GM23248 (cell line): Measurements from ENCODE around the gene HOXB3. TPM values are rescaled to one million over a fixed set of nuclear protein-coding genes. Genes with fewer than 3 reads are reported as not detected.

Experiments used
- DNase-seq: peaks from one replicate; pipeline ENCODE4 v3.0.0-alpha.2; 2015
- H2AFZ ChIP-seq: fragments of 200-600 bp; sonication (generic); 2 replicates; pipeline ENCODE4 v1.6.1; 2016; ENCODE audit warnings: antibody characterized with exemption
- H3F3A ChIP-seq: fragments of 200-600 bp; sonication (generic); 2 replicates; pipeline ENCODE4 v1.6.1; 2016; ENCODE audit warnings: mild to moderate bottlenecking, antibody characterized with exemption, mixed run types; ENCODE audit not compliant: insufficient read depth
- H3K27ac ChIP-seq: fragments of 200-600 bp; sonication (generic); 2 replicates; pipeline ENCODE4 v1.5.1; 2016; ENCODE audit warnings: mild to moderate bottlenecking
- H3K27me3 ChIP-seq: fragments of 200-600 bp; sonication (generic); replicated peaks from 2 replicates; pipeline ENCODE4 v1.6.1; 2016; ENCODE audit warnings: mild to moderate bottlenecking; ENCODE audit not compliant: insufficient read depth
- H3K36me3 ChIP-seq: fragments of 200-600 bp; sonication (generic); 2 replicates; pipeline ENCODE4 v1.6.1; 2016; ENCODE audit warnings: low read depth, mild to moderate bottlenecking
- H3K4me1 ChIP-seq: fragments of 200-600 bp; sonication (generic); 2 replicates; pipeline ENCODE4 v1.6.1; 2016; ENCODE audit warnings: mild to moderate bottlenecking; ENCODE audit not compliant: insufficient read depth
- H3K4me2 ChIP-seq: fragments of 200-600 bp; sonication (generic); one replicate; pipeline ENCODE4 v1.6.1; 2016; ENCODE audit warnings: mild to moderate bottlenecking; ENCODE audit not compliant: unreplicated experiment
- H3K4me3 ChIP-seq: fragments of 200-600 bp; sonication (generic); 2 replicates; pipeline ENCODE4 v1.5.1; 2016; ENCODE audit warnings: mild to moderate bottlenecking
- H3K79me2 ChIP-seq: fragments of 200-600 bp; sonication (generic); 2 replicates; pipeline ENCODE4 v1.6.1; 2016; ENCODE audit warnings: mild to moderate bottlenecking; ENCODE audit not compliant: insufficient read depth
- H3K9ac ChIP-seq: fragments of 200-600 bp; sonication (generic); 2 replicates; pipeline ENCODE4 v1.6.1; 2016; ENCODE audit warnings: mild to moderate bottlenecking
- H3K9me2 ChIP-seq: fragments of 200-600 bp; sonication (generic); 2 replicates; pipeline ENCODE4 v1.6.1; 2016; ENCODE audit warnings: mixed run types, mild to moderate bottlenecking, moderate library complexity; ENCODE audit not compliant: insufficient read depth
- H3K9me3 ChIP-seq: fragments of 200-600 bp; sonication (generic); one replicate; pipeline ENCODE4 v1.6.1; 2017; ENCODE audit warnings: low read depth
- H4K20me1 ChIP-seq: fragments of 200-600 bp; sonication (generic); 2 replicates; pipeline ENCODE4 v1.6.0; 2016; ENCODE audit not compliant: insufficient read depth
- EZH2 ChIP-seq: fragments of 200-600 bp; sonication (generic); IDR thresholded peaks from 2 replicates; pipeline ENCODE4 v1.6.1; 2018; ENCODE audit warnings: antibody characterized with exemption, mild to moderate bottlenecking; ENCODE audit not compliant: insufficient read depth, poor library complexity, severe bottlenecking
- EZH2phosphoT487 ChIP-seq: fragments of 200-600 bp; sonication (generic); IDR thresholded peaks from 2 replicates; pipeline ENCODE4 v1.6.1; 2018; ENCODE audit warnings: antibody characterized with exemption, moderate library complexity, mild to moderate bottlenecking, low read depth; ENCODE audit not compliant: insufficient read depth
- WGBS, 2 experiments: methylation state at CpG; one replicate each; pipeline ENCODE4 v1.1.6; 2015 to 2017; ENCODE audit warnings: low lambda C conversion rate in 2 of 2, low coverage in 1 of 2; ENCODE audit errors: missing lambda C conversion rate in 2 of 2; 5-methylcytosine and 5-hydroxymethylcytosine counted together
- in situ Hi-C: fragments of 300-500 bp; cut with MboI; formaldehyde crosslinking; loops from 2 replicates; pipeline ENCODE4 v1.15.0; 2020
- polyA plus RNA-seq: library from polyadenylated mRNA; unstranded; fragments of >200 nt; fragmentation: Nextera tagmentation; extraction: Ambion mirVana; gene quantifications from 2 replicates; pipeline ENCODE4 v1.2.1, GENCODE V29; 2016
- total RNA-seq: library from RNA; depleted of rRNA; stranded (reverse); fragments of >200 nt; shearing (Covaris generic); gene quantifications from 2 replicates; pipeline ENCODE4 v1.2.3, GENCODE V29; 2014

The HOXB3 gene
- total and polyA plus RNA-seq, 2 experiments from 2014 or later, result 1.9 to 2.4 TPM

- H3K36me3 ChIP-seq, result no peaks in the 10 kb centered on the region
- peaks cover 15% of the 10 kb centered on the region for H3K79me2 ChIP-seq
- H3K9me2 ChIP-seq, result no peaks in the 10 kb centered on the region
- no peak overlapping the region for H3K27ac ChIP-seq
- no peak overlapping the region for H3K4me2 ChIP-seq
- H3K27me3 ChIP-seq, result no peaks in the 10 kb centered on the region
- H3K9me3 ChIP-seq, result no peaks in the 10 kb centered on the region
- 0 out of 2 replicates have a peak, but pooled peaks cover under 1% of the 10 kb centered on the region for H3K4me1 ChIP-seq
- no peaks in the 10 kb centered on the region for H4K20me1 ChIP-seq
- TF ChIP-seq EZH2, result no peak
- TF ChIP-seq EZH2phosphoT487, result no peak
- 90 to 91% methylated on average over 9 of the region's 9 CpGs for WGBS, 2 experiments
- in situ Hi-C loops, result no loop called here
- no peak overlapping the region for H3K9ac ChIP-seq
- 0 out of 2 replicates have a peak, but pooled peaks cover 8% of the 10 kb centered on the region for H3F3A ChIP-seq
- DNase-seq, result no peak
- H3K4me3 ChIP-seq, result no peak overlapping the region
- no peak overlapping the region for H2AFZ ChIP-seq
These were observed 17.0 kb upstream of the HOXB3 start for GRCh38 chr17:48606892-48607614.

- Histone ChIP-seq H3K27ac (no peak overlapping the region), H2AFZ (no peak overlapping the region), H3K4me3 (no peak overlapping the region), H3K79me2 (peaks cover 23% of the 10 kb centered on the region), H3K4me2 (no peak overlapping the region), H3K9me2 (no peaks in the 10 kb centered on the region), H4K20me1 (no peaks in the 10 kb centered on the region), H3K27me3 (0 out of 2 replicates have a peak, but pooled peaks cover 2% of the 10 kb centered on the region), H3K9ac (no peak overlapping the region), H3K4me1 (0 out of 2 replicates have a peak, but pooled peaks cover 3% of the 10 kb centered on the region), H3K36me3 (no peaks in the 10 kb centered on the region), H3F3A (0 out of 2 replicates have a peak, but pooled peaks cover 8% of the 10 kb centered on the region), H3K9me3 (no peaks in the 10 kb centered on the region)
- in situ Hi-C loops, result no loop called here
- whole genome bisulfite sequencing, 2 experiments, result 69 to 74% methylated on average over 39 to 41 of the region's 41 CpGs
- DNase-seq, result no peak
- TF ChIP-seq EZH2, result no peak
- TF ChIP-seq EZH2phosphoT487, result no peak
These were observed 16.2 kb upstream of the HOXB3 start for GRCh38 chr17:48605991-48606891.

GRCh38 chr17:48605409-48605919 lies 15.4 kb upstream of the HOXB3 start:
- 0 out of 2 replicates have a peak, but pooled peaks cover 8% of the 10 kb centered on the region for H3F3A ChIP-seq
- H3K4me1 ChIP-seq, result 0 out of 2 replicates have a peak, but pooled peaks cover 3% of the 10 kb centered on the region
- no peaks in the 10 kb centered on the region for H3K9me2 ChIP-seq
- peak overlapping the region; percentile 87 for H2AFZ ChIP-seq
- no peaks in the 10 kb centered on the region for H4K20me1 ChIP-seq
- no peaks in the 10 kb centered on the region for H3K9me3 ChIP-seq
- H3K4me3 ChIP-seq, result peak overlapping the region; percentile 77
- WGBS, 2 experiments, result 38 to 42% methylated on average over 10 of the region's 10 CpGs
- 0 out of 2 replicates have a peak, but pooled peaks cover 2% of the 10 kb centered on the region for H3K27me3 ChIP-seq
- TF ChIP-seq EZH2, result no peak
- TF ChIP-seq EZH2phosphoT487, result no peak
- peak overlapping the region; percentile 93 for H3K4me2 ChIP-seq
- H3K36me3 ChIP-seq, result no peaks in the 10 kb centered on the region
- in situ Hi-C loops, result no loop called here
- peak overlapping the region; percentile 53 for H3K27ac ChIP-seq
- DNase-seq, result no peak
- H3K79me2 ChIP-seq, result peaks cover 31% of the 10 kb centered on the region
- peak overlapping the region; percentile 70 for H3K9ac ChIP-seq

- H4K20me1 ChIP-seq, result no peaks in the 10 kb centered on the region
- H3K79me2 ChIP-seq, result peaks cover 36% of the 10 kb centered on the region
- H2AFZ ChIP-seq, result peak within 1 kb of the TSS; percentile 87
- no peaks in the 10 kb centered on the region for H3K36me3 ChIP-seq
- in situ Hi-C loops, result no loop called here
- TF ChIP-seq EZH2, result no peak
- no peak for TF ChIP-seq EZH2phosphoT487
- no peaks in the 10 kb centered on the region for H3K9me3 ChIP-seq
- H3F3A ChIP-seq, result 0 out of 2 replicates have a peak, but pooled peaks cover 8% of the 10 kb centered on the region
- 0 out of 2 replicates have a peak, but pooled peaks cover 2% of the 10 kb centered on the region for H3K27me3 ChIP-seq
- H3K9ac ChIP-seq, result peak within 1 kb of the TSS; percentile 70
- peak within 1 kb of the TSS; percentile 93 for H3K4me2 ChIP-seq
- H3K27ac ChIP-seq, result peak within 1 kb of the TSS; percentile 53
- H3K9me2 ChIP-seq, result no peaks in the 10 kb centered on the region
- WGBS, 2 experiments, result 15 to 18% methylated on average over 16 of the region's 16 CpGs
- peak within 1 kb of the TSS; percentile 77 for H3K4me3 ChIP-seq
- H3K4me1 ChIP-seq, result 0 out of 2 replicates have a peak, but pooled peaks cover 3% of the 10 kb centered on the region
- peak; percentile 74 for DNase-seq
These were observed 14.8 kb upstream of the HOXB3 start, which contains the start of gene HOXB6 for GRCh38 chr17:48604770-48605329. Gene HOXB6, minus strand, starts transcription at chr17:48604986. Its CDS starts 6,836 bp downstream, at chr17:48598150.
